Activated naive CD4-positive, alpha-beta T cell treated with anti-CD3 and anti-CD28 coated beads, Interleukin-2, amount 50 U/mL, for 72 hours (primary cell): ENCODE measurements around the gene LFNG. TPM values are rescaled to one million over a fixed set of nuclear protein-coding genes. Genes with fewer than 3 reads are reported as not detected.
"Not testable (repeated sequence)": the region's sequence is repeated elsewhere in the genome, so short reads cannot be mapped to it uniquely, and the experiment has no call there.

Source experiments
- ATAC-seq, 2 donors: fragments of 150-1000 bp; cut with Tn5 transposase; 2 replicates each; pipeline ENCODE4 v1.10.0; 2021; ENCODE audit warnings: mild to moderate bottlenecking in 2 of 2, moderate library complexity in 2 of 2
- DNase-seq, 2 donors: peaks; one replicate each; pipeline ENCODE4 v3.0.0; 2021 to 2022; ENCODE audit warnings: low spot score in 2 of 2
- H3K27ac Mint-ChIP-seq, 2 donors: one replicate each; pipeline ENCODE4 v1.8.0; 2022; ENCODE audit warnings: mild to moderate bottlenecking in 2 of 2, mixed read lengths in 2 of 2
- H3K36me3 Mint-ChIP-seq, 2 donors: one replicate each; pipeline ENCODE4 v1.8.0; 2022; ENCODE audit warnings: mixed read lengths in 2 of 2
- H3K9me3 Mint-ChIP-seq, 2 donors: one replicate each; pipeline ENCODE4 v1.8.0; 2022; ENCODE audit warnings: mixed read lengths in 2 of 2
- total RNA-seq, 2 donors: library from RNA; stranded (reverse); gene quantifications; one replicate each; pipeline ENCODE4 v1.2.3, GENCODE V29; 2022

LFNG gene
- total RNA-seq, 2 donors from 2014 or later, result 17.8 to 21.1 TPM

GRCh38 chr7:2529161-2530070 lies 9.8 kb downstream of the LFNG start:
- peak; percentile 59 to 81 for ATAC-seq
- H3K27ac Mint-ChIP-seq, result peak overlapping the region; percentile 22 to 91

GRCh38 chr7:2530071-2530987 lies 10.8 kb downstream of the LFNG start:
- Mint-ChIP-seq H3K36me3 (no peaks in the 10 kb centered on the region), H3K9me3 (no peaks in the 10 kb centered on the region), H3K27ac (peak overlapping the region; percentile 89 to 91)
- ATAC-seq, result peak; percentile 65 to 67
- peak; percentile 49 to 81 for DNase-seq

More at GRCh38 chr7:2529161-2530070, 9.8 kb downstream of the LFNG start:
- H3K36me3 Mint-ChIP-seq, result no peaks in the 10 kb centered on the region
- H3K9me3 Mint-ChIP-seq, result no peaks in the 10 kb centered on the region
- DNase-seq, result peak; percentile 50 to 79

GRCh38 chr7:2530994-2531795 lies 11.6 kb downstream of the LFNG start:
- not testable (repeated sequence) for H3K36me3 Mint-ChIP-seq, DNase-seq, ATAC-seq, H3K9me3 Mint-ChIP-seq
- H3K27ac Mint-ChIP-seq, result peak overlapping the region; percentile 65 to 91

- DNase-seq, ATAC-seq, H3K27ac Mint-ChIP-seq, H3K9me3 Mint-ChIP-seq, H3K36me3 Mint-ChIP-seq: not testable (repeated sequence)
These were observed 12.2 kb downstream of the LFNG start for GRCh38 chr7:2531796-2532110.

- DNase-seq, ATAC-seq, H3K27ac Mint-ChIP-seq: not testable (repeated sequence)
These were observed 12.7 kb downstream of the LFNG start for GRCh38 chr7:2532199-2532772.

GRCh38 chr7:2532816-2533215 lies 13.2 kb downstream of the LFNG start:
- not testable (repeated sequence) for DNase-seq, H3K36me3 Mint-ChIP-seq, H3K27ac Mint-ChIP-seq, H3K9me3 Mint-ChIP-seq, ATAC-seq

More at GRCh38 chr7:2532199-2532772, 12.7 kb downstream of the LFNG start:
- H3K36me3 Mint-ChIP-seq, H3K9me3 Mint-ChIP-seq: not testable (repeated sequence)

GRCh38 chr7:2533566-2533965 lies 14.0 kb downstream of the LFNG start:
- not testable (repeated sequence) for H3K36me3 Mint-ChIP-seq, ATAC-seq, H3K27ac Mint-ChIP-seq

GRCh38 chr7:2534214-2534613 lies 14.6 kb downstream of the LFNG start:
- H3K36me3 Mint-ChIP-seq, H3K9me3 Mint-ChIP-seq, H3K27ac Mint-ChIP-seq, DNase-seq, ATAC-seq: not testable (repeated sequence)

More at GRCh38 chr7:2533566-2533965, 14.0 kb downstream of the LFNG start:
- not testable (repeated sequence) for DNase-seq, H3K9me3 Mint-ChIP-seq

- not testable (repeated sequence) for DNase-seq, H3K36me3 Mint-ChIP-seq, ATAC-seq, H3K9me3 Mint-ChIP-seq, H3K27ac Mint-ChIP-seq
These were observed 16.5 kb downstream of the LFNG start for GRCh38 chr7:2535872-2536627.

GRCh38 chr7:2537981-2538851 lies 18.6 kb downstream of the LFNG start:
- H3K36me3 Mint-ChIP-seq, result no peaks in the 10 kb centered on the region
- H3K27ac Mint-ChIP-seq, result no peak overlapping the region
- no peaks in the 10 kb centered on the region for H3K9me3 Mint-ChIP-seq
- peak; percentile 12 to 17 for ATAC-seq
- peak in 1 of 2 donors; percentile 55 for DNase-seq

- no peaks in the 10 kb centered on the region for H3K36me3 Mint-ChIP-seq
- no peaks in the 10 kb centered on the region for H3K9me3 Mint-ChIP-seq
These were observed 19.7 kb downstream of the LFNG start for GRCh38 chr7:2539031-2539911.

GRCh38 chr7:2540133-2540532 lies 20.6 kb downstream of the LFNG start:
- Mint-ChIP-seq H3K36me3 (no peaks in the 10 kb centered on the region), H3K27ac (peak overlapping the region in 1 of 2 donors; percentile 55), H3K9me3 (no peaks in the 10 kb centered on the region)
- DNase-seq (no peak), ATAC-seq (no peak)

More at GRCh38 chr7:2539031-2539911, 19.7 kb downstream of the LFNG start:
- DNase-seq (no peak), ATAC-seq (no peak)
- H3K27ac Mint-ChIP-seq, result no peak overlapping the region

- H3K27ac Mint-ChIP-seq, result peak overlapping the region in 1 of 2 donors; percentile 29
- no peaks in the 10 kb centered on the region for H3K36me3 Mint-ChIP-seq
- DNase-seq (peak in 1 of 2 donors; percentile 52), ATAC-seq (no peak)
- no peaks in the 10 kb centered on the region for H3K9me3 Mint-ChIP-seq
These were observed 21.1 kb downstream of the LFNG start for GRCh38 chr7:2540641-2541051.
